ENCODE measurements around the gene PPIP5K1.
"Not testable (repeated sequence)": the region's sequence is repeated elsewhere in the genome, so short reads cannot be mapped to it uniquely, and the experiment has no call there.

DNA sequence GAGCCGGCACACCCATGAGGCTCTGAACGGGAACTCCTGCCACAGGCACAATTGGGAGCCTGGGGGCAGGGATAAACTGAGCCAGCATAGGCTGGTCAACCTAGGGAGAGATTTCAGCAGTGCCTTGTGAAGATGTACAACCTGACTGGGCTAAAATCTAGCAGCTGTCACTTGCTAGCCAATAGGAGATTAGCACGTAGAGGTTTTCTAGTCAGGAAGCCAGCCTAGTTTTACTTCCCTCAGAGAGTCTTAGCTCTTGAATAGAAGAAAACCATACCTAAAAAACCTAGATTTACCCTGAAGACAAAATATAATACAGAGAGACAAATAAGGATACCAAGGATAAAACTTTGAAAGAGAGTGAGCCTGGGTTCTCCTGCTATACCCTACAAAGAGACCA is 27.3 kb downstream of the PPIP5K1 start:
- TF ChIP-seq POLR2A, POLR2AphosphoS5, EP300 (IDR thresholded peaks at IDR 0.05): not testable (repeated sequence)
- TF ChIP-seq, protein P1, sequence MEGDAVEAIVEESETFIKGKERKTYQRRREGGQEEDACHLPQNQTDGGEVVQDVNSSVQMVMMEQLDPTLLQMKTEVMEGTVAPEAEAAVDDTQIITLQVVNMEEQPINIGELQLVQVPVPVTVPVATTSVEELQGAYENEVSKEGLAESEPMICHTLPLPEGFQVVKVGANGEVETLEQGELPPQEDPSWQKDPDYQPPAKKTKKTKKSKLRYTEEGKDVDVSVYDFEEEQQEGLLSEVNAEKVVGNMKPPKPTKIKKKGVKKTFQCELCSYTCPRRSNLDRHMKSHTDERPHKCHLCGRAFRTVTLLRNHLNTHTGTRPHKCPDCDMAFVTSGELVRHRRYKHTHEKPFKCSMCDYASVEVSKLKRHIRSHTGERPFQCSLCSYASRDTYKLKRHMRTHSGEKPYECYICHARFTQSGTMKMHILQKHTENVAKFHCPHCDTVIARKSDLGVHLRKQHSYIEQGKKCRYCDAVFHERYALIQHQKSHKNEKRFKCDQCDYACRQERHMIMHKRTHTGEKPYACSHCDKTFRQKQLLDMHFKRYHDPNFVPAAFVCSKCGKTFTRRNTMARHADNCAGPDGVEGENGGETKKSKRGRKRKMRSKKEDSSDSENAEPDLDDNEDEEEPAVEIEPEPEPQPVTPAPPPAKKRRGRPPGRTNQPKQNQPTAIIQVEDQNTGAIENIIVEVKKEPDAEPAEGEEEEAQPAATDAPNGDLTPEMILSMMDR (IDR thresholded peaks at IDR 0.05): not testable (repeated sequence)
